CD4-positive, alpha-beta T cell (primary cell): ENCODE results near the gene POLR1E. TPM values are rescaled to one million over a fixed set of nuclear protein-coding genes. Genes with fewer than 3 reads are reported as not detected.

Source experiments
- ATAC-seq: fragments of 200-7000 bp; cut with Tn5 transposase; one replicate; pipeline ENCODE4 v1.10.0; 2022; ENCODE audit warnings: mild to moderate bottlenecking; ENCODE audit not compliant: poor library complexity
- CTCF ChIA-PET: fragments of 350-600 bp; sonication (Branson Sonifier 250); formaldehyde crosslinking; loops from one replicate; lab custom pipeline; 2021; ENCODE audit warnings: antibody characterized with exemption, inconsistent platforms; lab: Charles Lee
- POLR2A ChIA-PET: fragments of 350-600 bp; sonication (Branson Sonifier 250); formaldehyde crosslinking; loops from one replicate; lab custom pipeline; 2021; ENCODE audit warnings: antibody characterized with exemption, inconsistent platforms; lab: Charles Lee
- DNase-seq, 14 experiments: peaks; one replicate each; pipeline ENCODE4 v3.0.0-alpha.2; 2013 to 2020; ENCODE audit warnings: mixed read lengths in 2 of 14
- H3K27ac ChIP-seq, 2 donors: one replicate each; pipeline versions ENCODE4 v1.5.1 to v1.7.0; 2013; ENCODE audit warnings: low read length in 2 of 2, low read depth in 1 of 2, mild to moderate bottlenecking in 1 of 2
- H3K27me3 ChIP-seq, 2 experiments: 1 replicate in 1 of 2; 2 replicates in 1 of 2; pipeline versions ENCODE4 v1.6.1 to v1.7.0; 2013; ENCODE audit warnings: low read length in 2 of 2, control low read depth in 1 of 2, mild to moderate bottlenecking in 1 of 2, moderate library complexity in 1 of 2; ENCODE audit not compliant: insufficient read depth in 2 of 2, control insufficient read depth in 1 of 2
- H3K36me3 ChIP-seq: one replicate; pipeline ENCODE4 v1.6.1; 2013; ENCODE audit warnings: low read length, control low read depth; ENCODE audit not compliant: insufficient read depth
- H3K4me1 ChIP-seq: one replicate; pipeline ENCODE4 v1.6.1; 2013; ENCODE audit warnings: low read length, control low read depth; ENCODE audit not compliant: insufficient read depth
- H3K4me3 ChIP-seq: one replicate; pipeline ENCODE4 v1.5.1; 2013; ENCODE audit warnings: mild to moderate bottlenecking, low read length, moderate library complexity
- H3K9me3 ChIP-seq, 2 experiments: 1 replicate in 1 of 2; 2 replicates in 1 of 2; pipeline versions ENCODE4 v1.6.1 to v1.7.0; 2013; ENCODE audit warnings: low read length in 2 of 2, mild to moderate bottlenecking in 2 of 2, control low read depth in 1 of 2, moderate library complexity in 1 of 2; ENCODE audit not compliant: control insufficient read depth in 1 of 2, insufficient read depth in 1 of 2
- H3K27ac Mint-ChIP-seq: one replicate; pipeline ENCODE4 v1.8.0; 2020; ENCODE audit warnings: mixed read lengths
- H3K27me3 Mint-ChIP-seq: one replicate; pipeline ENCODE4 v1.8.0; 2021; ENCODE audit warnings: mixed read lengths
- H3K36me3 Mint-ChIP-seq: one replicate; pipeline ENCODE4 v1.8.0; 2021; ENCODE audit warnings: low read depth, mixed read lengths
- H3K4me1 Mint-ChIP-seq: one replicate; pipeline ENCODE4 v1.8.0; 2021; ENCODE audit warnings: low read depth, mixed read lengths
- H3K4me3 Mint-ChIP-seq: one replicate; pipeline ENCODE4 v1.8.0; 2020; ENCODE audit warnings: mild to moderate bottlenecking, mixed read lengths
- H3K9me3 Mint-ChIP-seq: one replicate; pipeline ENCODE4 v1.8.0; 2020; ENCODE audit warnings: mixed read lengths
- intact Hi-C, 2 experiments: fragments of 100-400 bp; cut with DNase I in 1 of 2; cut with micrococcal nuclease in 1 of 2; formaldehyde crosslinking; loops; one replicate each; pipeline versions ENCODE4 v1.15.1 to v1.9.0; 2023 to 2025; cut with DNase I, micrococcal nuclease
- total RNA-seq, 174 experiments: library from RNA in 2 of 174; stranded (reverse) in 2 of 174; gene quantifications; one replicate each; pipeline ENCODE4 v1.2.3 and lab custom pipeline; 2021 to 2026
- TF ChIP-seq, protein P1 (sequence below): fragments of 200-600 bp; IDR thresholded peaks from one replicate; pipeline ENCODE4 v1.8.0; 2022; ENCODE audit warnings: antibody characterized with exemption, mild to moderate bottlenecking

The POLR1E gene
- total RNA-seq, 2 experiments from 2014 or later: 28.9 to 29.7 TPM

DNA sequence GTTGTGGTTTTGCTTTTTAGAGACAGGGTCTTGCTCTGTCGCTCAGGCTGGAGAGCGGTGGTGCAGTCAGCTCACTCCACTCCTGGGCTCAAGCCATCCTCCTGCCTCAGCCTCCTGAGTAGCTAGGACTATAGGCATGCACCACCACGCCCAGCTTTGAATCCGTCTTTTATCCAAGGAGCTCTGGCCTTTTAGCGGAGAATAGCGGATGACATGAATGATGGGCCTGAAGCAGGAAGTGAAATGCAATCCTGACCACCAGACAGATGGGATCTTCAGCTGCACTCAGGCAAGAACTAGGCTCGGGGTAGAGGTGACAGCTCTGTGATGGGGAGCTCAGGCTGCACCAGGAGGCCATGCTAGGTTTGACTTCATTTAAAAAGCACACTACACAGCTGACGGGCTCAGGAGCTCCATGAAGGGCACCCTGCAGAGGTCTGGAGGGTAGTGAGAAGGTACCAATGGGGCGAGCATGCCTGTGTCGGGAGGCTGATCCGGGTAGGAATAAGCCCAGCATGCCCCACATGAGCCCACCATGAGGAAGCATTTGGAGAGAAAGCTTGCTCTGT is 21.9 kb downstream of the POLR1E start:
- ChIA-PET POLR2A (no interaction called here), CTCF (interaction anchor here (1.6 kb wide), 1 partner anchor 13 kb away, joined by 3 read pairs; no protein-coding TSS in a partner anchor)
- no peak overlapping the region for H3K4me3 Mint-ChIP-seq
- H3K4me1 Mint-ChIP-seq: peaks cover 14% of the 10 kb centered on the region
- H3K9me3 Mint-ChIP-seq: no peaks in the 10 kb centered on the region
- no peak overlapping the region for H3K4me3 ChIP-seq
- DNase-seq (no peak), ATAC-seq (no peak)
- H3K36me3 ChIP-seq: peaks cover 25% of the 10 kb centered on the region
- peaks cover 34% of the 10 kb centered on the region for H3K4me1 ChIP-seq
- H3K27ac ChIP-seq: no peak overlapping the region
- TF ChIP-seq, protein P1, sequence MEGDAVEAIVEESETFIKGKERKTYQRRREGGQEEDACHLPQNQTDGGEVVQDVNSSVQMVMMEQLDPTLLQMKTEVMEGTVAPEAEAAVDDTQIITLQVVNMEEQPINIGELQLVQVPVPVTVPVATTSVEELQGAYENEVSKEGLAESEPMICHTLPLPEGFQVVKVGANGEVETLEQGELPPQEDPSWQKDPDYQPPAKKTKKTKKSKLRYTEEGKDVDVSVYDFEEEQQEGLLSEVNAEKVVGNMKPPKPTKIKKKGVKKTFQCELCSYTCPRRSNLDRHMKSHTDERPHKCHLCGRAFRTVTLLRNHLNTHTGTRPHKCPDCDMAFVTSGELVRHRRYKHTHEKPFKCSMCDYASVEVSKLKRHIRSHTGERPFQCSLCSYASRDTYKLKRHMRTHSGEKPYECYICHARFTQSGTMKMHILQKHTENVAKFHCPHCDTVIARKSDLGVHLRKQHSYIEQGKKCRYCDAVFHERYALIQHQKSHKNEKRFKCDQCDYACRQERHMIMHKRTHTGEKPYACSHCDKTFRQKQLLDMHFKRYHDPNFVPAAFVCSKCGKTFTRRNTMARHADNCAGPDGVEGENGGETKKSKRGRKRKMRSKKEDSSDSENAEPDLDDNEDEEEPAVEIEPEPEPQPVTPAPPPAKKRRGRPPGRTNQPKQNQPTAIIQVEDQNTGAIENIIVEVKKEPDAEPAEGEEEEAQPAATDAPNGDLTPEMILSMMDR: no peak
- peaks cover 36% of the 10 kb centered on the region for H3K36me3 Mint-ChIP-seq
- H3K9me3 ChIP-seq: no peaks in the 10 kb centered on the region
- H3K27me3 Mint-ChIP-seq: no peaks in the 10 kb centered on the region
- no peak overlapping the region for H3K27ac Mint-ChIP-seq
- H3K27me3 ChIP-seq: no peaks in the 10 kb centered on the region
- intact Hi-C loops: loop anchor here (5.0 to 10.0 kb wide), 3 partner anchors 510 to 635 kb away; no protein-coding TSS in a partner anchor

GRCh38 chr9:37508135-37508833 is 22.5 kb downstream of the POLR1E start:
- Histone ChIP-seq H3K4me1 (peaks cover 28% of the 10 kb centered on the region), H3K4me3 (no peak overlapping the region), H3K36me3 (peaks cover 18% of the 10 kb centered on the region), H3K27me3 (no peaks in the 10 kb centered on the region), H3K9me3 (no peaks in the 10 kb centered on the region), H3K27ac (no peak overlapping the region)
- DNase-seq (no peak), ATAC-seq (no peak)
- ChIA-PET POLR2A (no interaction called here), CTCF (interaction anchor here (1.6 kb wide), 1 partner anchor 14 kb away, joined by 3 read pairs; no protein-coding TSS in a partner anchor)
- Mint-ChIP-seq H3K4me3 (no peak overlapping the region), H3K27ac (no peak overlapping the region), H3K9me3 (no peaks in the 10 kb centered on the region), H3K36me3 (peaks cover 29% of the 10 kb centered on the region), H3K4me1 (peaks cover 9% of the 10 kb centered on the region), H3K27me3 (no peaks in the 10 kb centered on the region)
- intact Hi-C loops: loop anchor here (5.0 to 10.0 kb wide), 3 partner anchors 511 to 636 kb away; no protein-coding TSS in a partner anchor
- TF ChIP-seq, protein P1: no peak

DNA sequence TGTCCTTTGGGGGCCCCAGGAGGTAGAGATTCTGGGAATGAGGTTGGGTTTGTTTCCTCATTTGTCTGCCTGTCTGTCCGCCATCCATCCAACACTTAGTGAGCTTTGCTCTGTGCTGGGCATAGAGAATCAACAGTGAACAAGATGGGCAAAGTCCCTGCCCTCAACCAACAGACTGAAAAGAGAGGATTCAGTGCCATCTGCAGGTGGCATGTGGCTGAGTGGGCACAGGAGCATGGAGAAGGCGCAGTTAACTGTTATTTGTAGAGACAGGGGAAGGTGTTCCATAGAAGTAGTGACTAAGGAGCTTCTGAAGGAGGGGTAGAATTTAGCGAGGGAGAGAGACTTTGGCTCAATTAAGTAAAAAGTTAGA is 23.1 kb downstream of the POLR1E start:
- Histone ChIP-seq H3K9me3 (no peaks in the 10 kb centered on the region), H3K36me3 (peaks cover 13% of the 10 kb centered on the region), H3K27ac (no peak overlapping the region), H3K4me1 (peaks cover 22% of the 10 kb centered on the region), H3K4me3 (no peak overlapping the region), H3K27me3 (no peaks in the 10 kb centered on the region)
- DNase-seq (peak in 3 of 14 experiments; percentile 11 to 44 (median 24)), ATAC-seq (no peak)
- Mint-ChIP-seq H3K27me3 (no peaks in the 10 kb centered on the region), H3K36me3 (peaks cover 24% of the 10 kb centered on the region), H3K4me1 (peaks cover 4% of the 10 kb centered on the region), H3K27ac (no peak overlapping the region), H3K4me3 (no peak overlapping the region), H3K9me3 (no peaks in the 10 kb centered on the region)
- TF ChIP-seq, protein P1: no peak
- intact Hi-C loops: loop anchor here (5.0 to 10.0 kb wide), 3 partner anchors 512 to 637 kb away; no protein-coding TSS in a partner anchor
- POLR2A ChIA-PET: no interaction called here
- CTCF ChIA-PET: interaction anchor here (1.6 kb wide), 1 partner anchor 14 kb away, joined by 3 read pairs; no protein-coding TSS in a partner anchor
